ENCODE results near the gene AACS.

The AACS gene

DNA sequence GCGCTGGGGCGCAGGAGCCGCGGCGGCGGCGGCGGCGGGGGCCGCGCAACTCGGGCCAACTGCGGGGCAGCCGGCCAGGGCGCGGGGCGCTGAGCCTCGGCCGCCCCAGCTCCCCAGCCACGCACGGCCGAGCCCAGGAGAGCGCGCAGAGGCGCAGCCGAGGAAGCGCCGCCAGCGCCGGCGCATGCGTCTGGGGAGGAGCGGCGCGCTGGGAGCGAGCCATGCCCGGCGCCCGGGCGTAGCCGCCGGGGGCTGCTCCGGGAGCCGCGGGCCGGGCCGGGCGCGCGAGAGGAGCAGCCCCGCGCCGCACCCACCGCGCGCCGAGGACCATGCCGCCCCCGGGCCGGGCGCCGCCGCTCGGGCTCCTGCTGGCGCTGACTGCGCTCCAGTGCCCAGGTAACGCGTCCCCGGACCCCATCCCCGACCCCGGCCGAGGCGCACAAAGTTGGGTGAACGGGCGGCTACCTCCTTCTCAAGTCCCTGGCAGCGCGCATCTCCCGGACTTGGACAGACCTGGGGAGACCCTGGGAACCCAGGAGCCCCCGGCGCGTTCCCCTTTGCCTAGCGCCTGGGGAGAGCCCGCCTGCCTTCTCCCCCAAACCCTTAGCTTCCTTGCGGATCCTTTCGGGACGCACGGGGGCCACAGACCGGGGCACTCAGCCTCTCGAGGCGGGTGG lies 121.4 kb downstream of the AACS start:
- Histone ChIP-seq H3K27ac (ENCODE audit: low read length) (no peak overlapping the region), H3K4me3 (ENCODE audit: low read length) (no peak overlapping the region), H3K27me3 (replicated peaks; ENCODE audit: insufficient read depth, low read length) (peaks cover 11% of the 10 kb centered on the region), H3K9ac (ENCODE audit: low read length) (no peak overlapping the region), H2AFZ (ENCODE audit: low read length) (no peak overlapping the region), H3K9me2 (replicated peaks; ENCODE audit: insufficient read depth, low read length) (no peaks in the 10 kb centered on the region), H4K20me1 (ENCODE audit: insufficient read depth, low read length) (no peaks in the 10 kb centered on the region), H3K4me1 (ENCODE audit: low read length) (no peaks in the 10 kb centered on the region), H3K79me2 (ENCODE audit: low read length) (no peaks in the 10 kb centered on the region), H3K4me2 (ENCODE audit: low read depth, low read length) (peak overlapping the region; percentile 37; the same call in 1 of the 2 replicates), H3K9me3 (replicated peaks; ENCODE audit: insufficient read depth, low read length) (no peaks in the 10 kb centered on the region), H3F3A (ENCODE audit: insufficient read depth, low read length) (no peaks in the 10 kb centered on the region), H3K36me3 (replicated peaks; ENCODE audit: insufficient read depth, low read length) (no peaks in the 10 kb centered on the region)
- no peak for DNase-seq
- TF ChIP-seq, protein P1, sequence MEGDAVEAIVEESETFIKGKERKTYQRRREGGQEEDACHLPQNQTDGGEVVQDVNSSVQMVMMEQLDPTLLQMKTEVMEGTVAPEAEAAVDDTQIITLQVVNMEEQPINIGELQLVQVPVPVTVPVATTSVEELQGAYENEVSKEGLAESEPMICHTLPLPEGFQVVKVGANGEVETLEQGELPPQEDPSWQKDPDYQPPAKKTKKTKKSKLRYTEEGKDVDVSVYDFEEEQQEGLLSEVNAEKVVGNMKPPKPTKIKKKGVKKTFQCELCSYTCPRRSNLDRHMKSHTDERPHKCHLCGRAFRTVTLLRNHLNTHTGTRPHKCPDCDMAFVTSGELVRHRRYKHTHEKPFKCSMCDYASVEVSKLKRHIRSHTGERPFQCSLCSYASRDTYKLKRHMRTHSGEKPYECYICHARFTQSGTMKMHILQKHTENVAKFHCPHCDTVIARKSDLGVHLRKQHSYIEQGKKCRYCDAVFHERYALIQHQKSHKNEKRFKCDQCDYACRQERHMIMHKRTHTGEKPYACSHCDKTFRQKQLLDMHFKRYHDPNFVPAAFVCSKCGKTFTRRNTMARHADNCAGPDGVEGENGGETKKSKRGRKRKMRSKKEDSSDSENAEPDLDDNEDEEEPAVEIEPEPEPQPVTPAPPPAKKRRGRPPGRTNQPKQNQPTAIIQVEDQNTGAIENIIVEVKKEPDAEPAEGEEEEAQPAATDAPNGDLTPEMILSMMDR (IDR thresholded peaks at IDR 0.05; ENCODE audit: low read length), result no peak
- TF ChIP-seq EZH2 (optimal IDR thresholded peaks at IDR 0.05; ENCODE audit: low read depth, low read length) (no peak), EZH2phosphoT487 (IDR thresholded peaks at IDR 0.05; ENCODE audit: low read length) (no peak)

DNA sequence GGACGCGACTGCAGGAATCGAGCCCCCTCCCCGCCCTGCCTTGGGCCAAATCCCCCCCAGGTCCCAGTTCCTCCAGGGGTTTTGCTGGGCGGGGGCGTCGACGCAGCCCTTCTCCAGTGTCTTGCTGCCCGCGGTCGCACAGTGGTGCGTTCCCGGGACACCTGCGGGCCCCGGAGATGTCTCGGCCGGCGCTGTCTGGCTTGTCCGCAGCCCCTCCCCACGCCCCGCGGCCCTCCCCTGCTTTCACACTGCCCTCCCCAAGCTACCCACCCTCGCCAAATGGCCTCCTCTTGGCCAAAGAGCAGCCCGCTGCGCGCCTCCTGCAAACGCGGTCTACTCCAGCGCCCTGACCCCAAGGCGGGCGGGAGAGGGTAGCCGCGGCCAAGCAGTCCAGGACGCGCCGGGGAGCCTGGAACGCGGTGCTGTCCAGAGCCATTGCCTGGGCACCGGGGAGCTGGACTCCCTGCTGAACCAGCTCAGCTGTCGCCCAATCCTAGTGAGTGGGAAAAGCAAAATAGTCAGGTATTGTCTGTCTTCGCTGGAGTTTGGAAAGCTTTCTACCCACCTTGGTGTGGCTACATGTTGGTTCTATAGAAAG lies 122.0 kb downstream of the AACS start:
- Histone ChIP-seq H3K9me3 (replicated peaks; ENCODE audit: insufficient read depth, low read length) (no peaks in the 10 kb centered on the region), H3K36me3 (replicated peaks; ENCODE audit: insufficient read depth, low read length) (no peaks in the 10 kb centered on the region), H3K79me2 (ENCODE audit: low read length) (no peaks in the 10 kb centered on the region), H3K27ac (ENCODE audit: low read length) (no peak overlapping the region), H3K27me3 (replicated peaks; ENCODE audit: insufficient read depth, low read length) (peaks cover 11% of the 10 kb centered on the region), H3K9ac (ENCODE audit: low read length) (no peak overlapping the region), H3F3A (ENCODE audit: insufficient read depth, low read length) (no peaks in the 10 kb centered on the region), H3K4me3 (ENCODE audit: low read length) (no peak overlapping the region), H4K20me1 (ENCODE audit: insufficient read depth, low read length) (no peaks in the 10 kb centered on the region), H2AFZ (ENCODE audit: low read length) (no peak overlapping the region), H3K4me1 (ENCODE audit: low read length) (no peaks in the 10 kb centered on the region), H3K4me2 (ENCODE audit: low read depth, low read length) (peak overlapping the region; percentile 37; the same call in 1 of the 2 replicates), H3K9me2 (replicated peaks; ENCODE audit: insufficient read depth, low read length) (no peaks in the 10 kb centered on the region)
- TF ChIP-seq EZH2phosphoT487 (IDR thresholded peaks at IDR 0.05; ENCODE audit: low read length) (no peak), EZH2 (optimal IDR thresholded peaks at IDR 0.05; ENCODE audit: low read depth, low read length) (no peak)
- TF ChIP-seq, protein P1 (IDR thresholded peaks at IDR 0.05; ENCODE audit: low read length), result no peak
- DNase-seq, result no peak

DNA sequence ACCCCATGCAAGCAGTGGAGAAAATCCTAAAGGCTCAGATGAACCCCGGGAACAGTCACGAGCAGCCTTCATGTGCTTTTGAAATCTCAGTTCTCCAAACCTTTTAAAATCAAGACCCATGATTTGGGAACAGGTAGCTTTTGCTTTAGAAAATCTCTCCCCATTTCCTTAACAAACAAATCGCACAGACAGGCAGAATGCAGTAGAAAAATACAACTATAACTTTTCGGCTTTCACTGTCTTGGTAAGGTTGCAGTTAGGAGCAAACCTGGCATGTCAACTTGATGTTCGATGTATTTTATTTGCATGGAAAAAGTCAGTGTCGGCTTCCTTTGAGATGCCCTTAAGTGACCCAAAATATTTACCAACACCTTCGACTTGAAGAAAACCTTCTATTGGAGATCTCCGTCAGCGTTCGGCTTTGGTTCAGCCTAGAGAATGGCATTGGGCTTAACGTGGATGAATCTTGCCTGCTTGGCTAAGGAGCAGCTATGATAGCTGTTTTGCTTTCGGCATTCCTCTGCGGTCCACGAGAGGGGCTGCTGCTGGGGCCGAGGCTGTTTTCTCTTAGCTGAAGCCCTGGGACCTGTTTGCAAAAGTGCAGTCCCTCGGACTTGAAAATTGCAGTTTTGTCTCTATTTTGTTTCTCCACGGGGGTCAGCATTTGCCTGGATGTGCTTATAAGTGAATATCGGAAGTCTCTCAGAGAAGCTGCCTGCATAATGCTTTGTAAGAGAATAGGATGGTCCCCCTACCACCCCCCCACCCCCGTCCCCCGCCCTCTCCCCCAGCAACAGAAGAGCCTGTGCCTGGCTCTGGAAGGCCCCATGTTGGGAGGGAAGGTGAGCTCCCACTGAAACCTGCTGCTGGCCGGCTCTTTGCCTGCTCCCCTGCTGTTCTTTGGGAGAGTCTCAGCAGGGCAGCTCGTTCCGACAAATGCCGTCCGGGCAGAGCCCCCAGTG lies 122.8 kb downstream of the AACS start:
- no peak overlapping the region for H3K9ac ChIP-seq (ENCODE audit: low read length)
- H3K9me2 ChIP-seq (replicated peaks; ENCODE audit: insufficient read depth, low read length), result no peaks in the 10 kb centered on the region
- no peak overlapping the region for H3K27ac ChIP-seq (ENCODE audit: low read length)
- no peaks in the 10 kb centered on the region for H3K79me2 ChIP-seq (ENCODE audit: low read length)
- no peaks in the 10 kb centered on the region for H3F3A ChIP-seq (ENCODE audit: insufficient read depth, low read length)
- TF ChIP-seq EZH2 (optimal IDR thresholded peaks at IDR 0.05; ENCODE audit: low read depth, low read length) (no peak), EZH2phosphoT487 (IDR thresholded peaks at IDR 0.05; ENCODE audit: low read length) (no peak)
- TF ChIP-seq, protein P1 (IDR thresholded peaks at IDR 0.05; ENCODE audit: low read length), result no peak
- H3K9me3 ChIP-seq (replicated peaks; ENCODE audit: insufficient read depth, low read length), result no peaks in the 10 kb centered on the region
- no peaks in the 10 kb centered on the region for H3K4me1 ChIP-seq (ENCODE audit: low read length)
- DNase-seq, result no peak
- H3K4me3 ChIP-seq (ENCODE audit: low read length), result no peak overlapping the region
- no peak overlapping the region for H2AFZ ChIP-seq (ENCODE audit: low read length)
- no peak overlapping the region for H3K4me2 ChIP-seq (ENCODE audit: low read depth, low read length)
- H4K20me1 ChIP-seq (ENCODE audit: insufficient read depth, low read length), result no peaks in the 10 kb centered on the region
- peaks cover 11% of the 10 kb centered on the region for H3K27me3 ChIP-seq (replicated peaks; ENCODE audit: insufficient read depth, low read length)
- H3K36me3 ChIP-seq (replicated peaks; ENCODE audit: insufficient read depth, low read length), result no peaks in the 10 kb centered on the region

All from MM.1S (cell line).